Right renal pelvis (tissue), 4 donors: ENCODE measurements around the gene UPK3BL2. TPM values are rescaled to one million over a fixed set of nuclear protein-coding genes. Genes with fewer than 3 reads are reported as not detected.
"Not testable (repeated sequence)": the region's sequence is repeated elsewhere in the genome, so short reads cannot be mapped to it uniquely, and the experiment has no call there.

Experiments
- DNase-seq, 4 donors: peaks; one replicate each; pipeline ENCODE4 v3.0.0-alpha.2; 2013; ENCODE audit warnings: low read depth in 4 of 4, low spot score in 3 of 4, missing footprints in 1 of 4
- polyA plus RNA-seq, 4 donors: library from polyadenylated mRNA; unstranded; fragments of 120-200 nt; gene quantifications; one replicate each; pipeline ENCODE4 v1.2.1, GENCODE V29; 2013; ENCODE audit not compliant: insufficient read length in 4 of 4

The UPK3BL2 gene
- 10 to 100 TPM in 1 of 4 donors, 1 to 10 TPM in 3; 4.6 to 10.9 (median 6.4) TPM for polyA plus RNA-seq

- DNase-seq, result not testable (repeated sequence)
Measured at GRCh38 chr7:102543596-102543995, at the start of gene UPK3BL2. Gene UPK3BL2, minus strand, starts transcription at chr7:102543696. Its CDS starts 60 bp downstream, at chr7:102543636.

- not testable (repeated sequence) for DNase-seq
Measured at GRCh38 chr7:102592477-102593019, 49.1 kb upstream of the UPK3BL2 start.

DNA sequence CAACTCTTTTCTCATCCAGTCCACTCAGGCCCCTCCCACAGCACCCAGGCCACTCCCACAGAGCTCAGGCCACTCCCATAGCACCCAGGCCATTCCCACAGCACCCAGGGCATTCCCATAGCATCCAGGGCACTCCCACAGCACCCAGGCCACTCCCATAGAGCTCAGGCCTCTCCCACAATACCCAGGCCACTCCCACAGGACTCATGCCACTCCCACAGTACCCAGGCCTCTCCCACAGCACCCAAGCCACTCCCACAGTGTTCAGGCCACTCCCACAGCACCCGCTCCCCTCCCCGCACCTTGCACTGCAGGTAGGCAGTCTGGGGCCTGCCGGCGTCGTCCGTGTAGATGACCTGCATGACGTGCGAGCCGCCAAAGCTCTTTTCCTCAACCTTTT lies 46.4 kb upstream of the UPK3BL2 start:
- not testable (repeated sequence) for DNase-seq

- not testable (repeated sequence) for DNase-seq
Measured at GRCh38 chr7:102583495-102583894, 40.0 kb upstream of the UPK3BL2 start.

GRCh38 chr7:102581722-102582121 lies 38.2 kb upstream of the UPK3BL2 start:
- DNase-seq, result not testable (repeated sequence)

DNA sequence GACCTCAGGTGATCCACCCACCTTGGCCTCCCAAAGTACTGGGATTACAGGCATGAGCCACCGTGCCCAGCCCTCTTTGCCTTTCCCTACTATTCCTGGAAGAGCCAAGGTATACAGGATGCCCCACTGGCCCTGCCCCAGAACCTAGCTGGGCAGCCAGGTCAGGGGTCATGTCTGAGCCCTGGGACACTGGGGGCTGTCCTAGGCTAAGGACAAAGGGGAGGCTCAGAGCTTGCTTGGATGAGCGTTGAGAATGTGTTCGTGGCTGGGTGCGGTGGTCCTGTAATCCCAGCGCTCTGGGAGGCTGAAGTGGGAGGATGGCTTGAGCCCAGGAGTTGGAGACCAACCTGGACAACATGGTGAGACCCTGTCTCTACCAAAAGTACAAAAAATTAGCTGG lies 35.0 kb upstream of the UPK3BL2 start:
- DNase-seq, result not testable (repeated sequence)

GRCh38 chr7:102577315-102578240 lies 34.1 kb upstream of the UPK3BL2 start:
- not testable (repeated sequence) for DNase-seq

DNA sequence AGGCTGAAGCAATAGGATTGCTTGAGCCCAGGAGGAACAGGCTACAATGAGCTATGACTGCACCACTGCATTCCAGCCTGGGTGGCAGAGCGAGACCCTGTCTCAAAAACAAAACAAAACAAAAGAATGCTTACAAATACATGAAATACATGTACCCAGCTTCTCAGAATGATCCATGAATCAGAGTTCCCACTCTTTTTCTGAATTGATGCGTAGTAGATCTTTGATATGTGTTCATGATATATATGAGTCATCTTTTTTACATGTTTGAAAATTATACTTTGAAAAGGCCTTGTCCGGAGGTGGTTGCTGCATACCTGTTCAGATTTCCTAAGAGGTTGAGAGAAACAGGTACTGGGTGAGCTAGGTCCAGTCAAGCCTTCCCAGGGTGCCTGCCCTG lies 32.9 kb upstream of the UPK3BL2 start:
- DNase-seq, result not testable (repeated sequence)

DNA sequence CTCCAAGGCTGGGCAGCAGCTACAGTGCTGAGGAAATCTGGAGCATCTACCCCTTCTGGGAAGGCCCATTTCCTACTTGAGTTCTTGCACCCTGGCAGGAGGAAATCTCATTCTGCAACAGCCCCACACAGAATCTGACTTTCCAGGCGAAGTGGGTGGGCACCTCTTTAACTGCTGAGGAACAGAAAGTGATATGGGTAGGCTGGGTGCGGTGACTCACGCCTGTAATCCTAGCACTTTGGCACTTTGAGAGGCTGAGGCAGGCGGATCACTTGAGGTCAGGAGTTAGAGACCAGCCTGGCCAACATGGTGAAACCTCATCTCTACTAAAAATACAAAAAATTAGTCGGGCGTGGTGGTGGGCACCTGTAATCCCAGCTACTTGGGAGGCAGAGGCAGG lies 31.1 kb upstream of the UPK3BL2 start:
- DNase-seq, result not testable (repeated sequence)

GRCh38 chr7:102572261-102573239 lies 29.1 kb upstream of the UPK3BL2 start, which contains the start of gene POLR2J3:
Gene POLR2J3, minus strand, starts transcription at chr7:102572583. Its CDS starts 62 bp downstream, at chr7:102572521.
- peak; percentile 67 to 88 (median 78) for DNase-seq

- not testable (repeated sequence) for DNase-seq
Measured at GRCh38 chr7:102568620-102569019, 25.1 kb upstream of the UPK3BL2 start.

DNA sequence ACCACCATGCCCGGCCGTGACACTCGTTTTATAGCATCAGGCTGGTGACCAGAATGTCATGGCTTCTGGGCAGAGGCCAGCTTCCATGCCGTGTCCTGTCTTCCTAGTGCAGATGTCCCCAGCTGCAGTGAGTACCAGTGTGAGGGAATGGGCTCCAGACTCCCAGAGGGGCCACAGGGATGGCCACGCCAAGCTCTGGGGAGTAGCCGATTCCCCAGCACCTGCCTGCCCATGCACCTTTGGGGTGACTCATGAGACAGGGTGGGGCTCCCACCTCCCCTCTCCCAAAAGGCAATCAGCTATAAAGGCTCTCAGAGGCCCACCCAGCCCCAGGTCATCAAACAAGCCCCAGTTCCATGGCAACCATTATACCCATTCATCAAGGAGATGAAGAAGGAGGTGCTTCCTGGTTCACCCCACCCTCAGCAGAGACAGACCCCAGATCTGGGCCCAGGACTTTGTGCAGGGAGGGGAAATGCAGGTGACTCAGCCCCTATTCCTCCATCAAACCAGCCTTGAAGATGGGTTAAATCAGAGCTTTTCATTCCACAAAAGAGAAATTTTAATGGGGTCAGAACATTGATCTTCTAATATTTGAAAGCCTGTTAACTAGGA lies 7.4 kb upstream of the UPK3BL2 start, which contains the start of gene SPDYE2:
TSS of gene SPDYE2 (plus strand) at position 419 of the 615 bp plus-strand sequence. CDS start 2,030 bp downstream, outside the sequence.
- DNase-seq, result not testable (repeated sequence)

- not testable (repeated sequence) for DNase-seq
Measured at GRCh38 chr7:102546353-102546752, 2.9 kb upstream of the UPK3BL2 start.

GRCh38 chr7:102545288-102545687 lies 1.8 kb upstream of the UPK3BL2 start:
- DNase-seq, result not testable (repeated sequence)

DNA sequence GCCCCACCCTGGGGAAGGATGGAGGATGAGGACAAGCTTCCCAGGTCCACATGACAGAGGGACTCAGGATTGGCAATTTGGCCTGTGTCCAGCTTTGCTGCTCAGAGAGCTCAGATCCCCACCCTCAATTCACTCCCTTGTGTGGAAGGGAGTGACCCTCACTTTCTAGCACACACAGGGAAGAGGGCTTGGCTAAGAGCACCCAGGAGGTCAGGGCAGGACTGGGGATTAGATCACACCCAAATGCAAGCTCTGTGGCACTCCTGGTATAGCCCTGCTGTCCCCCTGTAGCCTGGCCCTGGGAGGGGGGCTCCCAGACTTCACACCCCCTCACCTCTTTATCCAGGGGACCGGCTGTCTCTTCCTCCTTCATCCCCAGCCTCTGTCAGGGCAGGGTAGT lies 876 bp upstream of the UPK3BL2 start:
- not testable (repeated sequence) for DNase-seq

- DNase-seq, result not testable (repeated sequence)
Measured at GRCh38 chr7:102542771-102543170, 725 bp downstream of the UPK3BL2 start.

GRCh38 chr7:102542083-102542482 lies 1.4 kb downstream of the UPK3BL2 start:
- DNase-seq, result not testable (repeated sequence)

GRCh38 chr7:102540604-102541003 lies 2.9 kb downstream of the UPK3BL2 start:
- not testable (repeated sequence) for DNase-seq

- not testable (repeated sequence) for DNase-seq
Measured at GRCh38 chr7:102535062-102535615, 8.4 kb downstream of the UPK3BL2 start.
